Heart left ventricle (tissue), 16 donors: ENCODE measurements around the gene CCDC175. TPM values are rescaled to one million over a fixed set of nuclear protein-coding genes. Genes with fewer than 3 reads are reported as not detected.

ENCODE experiments used
- ATAC-seq, 4 donors: fragments of 200-7000 bp; cut with Tn5 transposase; one replicate each; pipeline ENCODE4 v1.9.1; 2020 to 2022; ENCODE audit warnings: moderate library complexity in 4 of 4, mild to moderate bottlenecking in 3 of 4, moderate number of reproducible peaks in 1 of 4
- DNase-seq, 5 donors: peaks; one replicate each; pipeline ENCODE4 v3.0.0-alpha.2; 2020
- H3K27ac ChIP-seq, 12 donors: fragments of 200-600 bp; sonication (generic) in 4 of 12; one replicate each; pipeline versions ENCODE4 v1.5.0 to v1.8.0; 2016 to 2022; ENCODE audit warnings: mild to moderate bottlenecking in 2 of 12
- H3K27me3 ChIP-seq, 9 donors: fragments of 200-600 bp; sonication (generic) in 2 of 9; one replicate each; pipeline versions ENCODE4 v1.5.1 to v1.8.0; 2016 to 2022; ENCODE audit warnings: mild to moderate bottlenecking in 3 of 9
- H3K36me3 ChIP-seq, 9 donors: fragments of 200-600 bp; sonication (generic) in 2 of 9; one replicate each; pipeline versions ENCODE4 v1.5.0 to v1.8.0; 2018 to 2022; ENCODE audit warnings: mild to moderate bottlenecking in 2 of 9
- H3K4me1 ChIP-seq, 12 donors: fragments of 200-600 bp; sonication (generic) in 4 of 12; one replicate each; pipeline versions ENCODE4 v1.5.0 to v1.8.0; 2016 to 2022; ENCODE audit warnings: mild to moderate bottlenecking in 3 of 12
- H3K4me3 ChIP-seq, 12 donors: fragments of 200-600 bp; sonication (generic) in 4 of 12; one replicate each; pipeline versions ENCODE4 v1.5.0 to v1.8.0; 2017 to 2022; ENCODE audit warnings: mild to moderate bottlenecking in 9 of 12, moderate library complexity in 4 of 12
- H3K9me3 ChIP-seq, 12 donors: fragments of 200-600 bp; sonication (generic) in 4 of 12; one replicate each; pipeline versions ENCODE4 v1.5.0 to v1.8.0; 2016 to 2022; ENCODE audit warnings: mild to moderate bottlenecking in 1 of 12
- CTCF ChIP-seq, 12 donors: fragments of 200-600 bp; sonication (generic) in 4 of 12; IDR thresholded peaks; one replicate each; pipeline versions ENCODE4 v1.5.0 to v1.8.0; 2018 to 2022; ENCODE audit warnings: antibody characterized with exemption in 12 of 12, mild to moderate bottlenecking in 5 of 12
- POLR2A ChIP-seq, 2 donors: fragments of 450-650 bp; IDR thresholded peaks; one replicate each; pipeline ENCODE4 v1.6.1; 2017; ENCODE audit warnings: antibody characterized with exemption in 2 of 2, mild to moderate bottlenecking in 2 of 2, moderate library complexity in 2 of 2
- WGBS, 4 donors: extraction: QIAGEN DNeasy Blood & Tissue Kit in 2 of 4; methylation state at CpG; one replicate each; pipeline versions ENCODE4 v1.1.5 to v1.1.7; 2013 to 2018; 5-methylcytosine and 5-hydroxymethylcytosine counted together
- intact Hi-C, 10 donors: fragments of 100-400 bp; cut with DNase I; formaldehyde crosslinking; loops; one replicate each; pipeline versions ENCODE4 v1.11.1 to v1.14.2; 2022
- polyA plus RNA-seq, 2 donors: library from polyadenylated mRNA; stranded (reverse); fragments of 200-250 nt; gene quantifications; one replicate each; pipeline ENCODE4 v1.2.3, GENCODE V29; 2013
- total RNA-seq, 9 donors: library from RNA; depleted of rRNA in 2 of 9; stranded (reverse); fragments of >200 nt in 2 of 9; fragmentation: NEBNext Ultra II Directional in 3 of 9; extraction: Animal tissue kit (Norgen Biotek cat#: 25700) in 3 of 9; gene quantifications; one replicate each; pipeline versions ENCODE4 v1.1.0 to v1.2.4, GENCODE V29; 2016 to 2023
- donor health status: ischemic (EF 13 %, LVEDD 7.1; RV severe dilation, severe dysfunction).
- donor health status: healthy with polysubstance abuse.
- donor health status: DM: no; HTN: yes; CAD: no.
- donor health status: DM: no; HTN: no; CAD: no.
- donor health status: ischemic (EF 25% LVEDD 6.9; RV normal size, moderate dysfunction).
- donor health status: ischemic (EF 25% LVEDD 5.7; RV mildly dilated, moderate dysfunction).
- donor health status: healthy.
- donor health status: DM: yes; HTN: yes; CAD: no.
- donor health status: ischemic (EF 35%, LVEDD 5.7; RV mildly dilated, moderate dysfunction).
- donor health status: nonischemic (EF 11% LVEDD 7.7; RV severe dilation, severe dysfunction).
- donor health status: DM: yes; HTN: yes; CAD: no.
- donor health status: PGD.
- donor health status: ischemic (EF 29% LVEDD 5.4; RV normal size, mild dysfunction).
- donor health status: nonischemic (EF 23%, LVEDD 6.1; RV moderate dilation, normal function).

CCDC175 gene
- total and polyA plus RNA-seq, 11 donors = not detected

- Histone ChIP-seq H3K4me3 (no peak overlapping the region), H3K36me3 (peaks cover 0 to 93% (median 67%) of the 10 kb centered on the region in 9 donors), H3K4me1 (peaks cover 0 to 6% (median 0%) of the 10 kb centered on the region in 12 donors), H3K27ac (no peak overlapping the region), H3K9me3 (no peaks in the 10 kb centered on the region), H3K27me3 (no peaks in the 10 kb centered on the region)
- TF ChIP-seq CTCF (IDR thresholded peaks at IDR 0.05) = no peak
- no peak for TF ChIP-seq POLR2A (IDR thresholded peaks at IDR 0.05)
- 71 to 81% (median 74%) methylated on average over 3 of the region's 3 CpGs for WGBS, 4 donors
- no peak for DNase-seq
- no peak for ATAC-seq
- intact Hi-C loops = loop anchor here in 1 of 10 donors (10.0 kb wide), 1 partner anchor 684 kb away; no protein-coding TSS in a partner anchor
These were observed 75.9 kb downstream of the CCDC175 start for GRCh38 chr14:59500732-59501131.

GRCh38 chr14:59492384-59492783, 84.2 kb downstream of the CCDC175 start:
- 49 to 60% (median 59%) methylated on average over 1 of the region's 1 CpG for WGBS, 4 donors

GRCh38 chr14:59490756-59491155, 85.9 kb downstream of the CCDC175 start:
- no peak for ATAC-seq
- TF ChIP-seq CTCF (IDR thresholded peaks at IDR 0.05) (no peak), POLR2A (IDR thresholded peaks at IDR 0.05) (no peak)
- WGBS, 4 donors = 89 to 94% (median 90%) methylated on average over 3 of the region's 3 CpGs

More at GRCh38 chr14:59492384-59492783, 84.2 kb downstream of the CCDC175 start:
- no peaks in the 10 kb centered on the region for H3K9me3 ChIP-seq
- H3K4me3 ChIP-seq = no peak overlapping the region
- peaks cover 0 to 26% (median 1%) of the 10 kb centered on the region in 12 donors for H3K4me1 ChIP-seq
- peaks cover 0 to 100% (median 96%) of the 10 kb centered on the region in 9 donors for H3K36me3 ChIP-seq
- H3K27ac ChIP-seq = no peak overlapping the region
- intact Hi-C loops = no loop called here
- TF ChIP-seq POLR2A (IDR thresholded peaks at IDR 0.05) (no peak), CTCF (IDR thresholded peaks at IDR 0.05) (no peak)
- no peaks in the 10 kb centered on the region for H3K27me3 ChIP-seq
- peak in 1 of 4 donors; percentile 55 for ATAC-seq
- DNase-seq = no peak

GRCh38 chr14:59484639-59485175, 91.9 kb downstream of the CCDC175 start:
- no peaks in the 10 kb centered on the region for H3K9me3 ChIP-seq
- no peak for TF ChIP-seq POLR2A (IDR thresholded peaks at IDR 0.05)
- TF ChIP-seq CTCF (IDR thresholded peaks at IDR 0.05) = no peak
- H3K27ac ChIP-seq = peak overlapping the region; percentile 69 to 97 (median 96)
- peak; percentile 63 to 73 (median 72) for ATAC-seq
- peak overlapping the region; percentile 54 to 94 (median 84) for H3K4me3 ChIP-seq
- WGBS, 4 donors = 0 to 1% (median 0%) methylated on average over 17 to 32 of the region's 32 CpGs
- DNase-seq = no peak
- peaks cover 3 to 80% (median 50%) of the 10 kb centered on the region in 12 donors for H3K4me1 ChIP-seq
- intact Hi-C loops = loop anchor here in 2 of 10 donors (10.0 kb wide), 3 partner anchors 610 to 700 kb away; partner anchors contain the start of genes DHRS7 (in 1 of the 2) and PCNX4 (in 1 of the 2)
- peaks cover 0 to 26% (median 22%) of the 10 kb centered on the region in 9 donors for H3K36me3 ChIP-seq
- H3K27me3 ChIP-seq = no peaks in the 10 kb centered on the region

More at GRCh38 chr14:59490756-59491155, 85.9 kb downstream of the CCDC175 start:
- H3K4me3 ChIP-seq = no peak overlapping the region
- peaks cover 0 to 86% (median 82%) of the 10 kb centered on the region in 9 donors for H3K36me3 ChIP-seq
- H3K9me3 ChIP-seq = no peaks in the 10 kb centered on the region
- DNase-seq = no peak
- H3K4me1 ChIP-seq = peaks cover 0 to 42% (median 9%) of the 10 kb centered on the region in 12 donors
- H3K27ac ChIP-seq = no peak overlapping the region
- intact Hi-C loops = no loop called here
- no peaks in the 10 kb centered on the region for H3K27me3 ChIP-seq
